ENCODE data around the gene ZNF655.

Gene ZNF655

DNA sequence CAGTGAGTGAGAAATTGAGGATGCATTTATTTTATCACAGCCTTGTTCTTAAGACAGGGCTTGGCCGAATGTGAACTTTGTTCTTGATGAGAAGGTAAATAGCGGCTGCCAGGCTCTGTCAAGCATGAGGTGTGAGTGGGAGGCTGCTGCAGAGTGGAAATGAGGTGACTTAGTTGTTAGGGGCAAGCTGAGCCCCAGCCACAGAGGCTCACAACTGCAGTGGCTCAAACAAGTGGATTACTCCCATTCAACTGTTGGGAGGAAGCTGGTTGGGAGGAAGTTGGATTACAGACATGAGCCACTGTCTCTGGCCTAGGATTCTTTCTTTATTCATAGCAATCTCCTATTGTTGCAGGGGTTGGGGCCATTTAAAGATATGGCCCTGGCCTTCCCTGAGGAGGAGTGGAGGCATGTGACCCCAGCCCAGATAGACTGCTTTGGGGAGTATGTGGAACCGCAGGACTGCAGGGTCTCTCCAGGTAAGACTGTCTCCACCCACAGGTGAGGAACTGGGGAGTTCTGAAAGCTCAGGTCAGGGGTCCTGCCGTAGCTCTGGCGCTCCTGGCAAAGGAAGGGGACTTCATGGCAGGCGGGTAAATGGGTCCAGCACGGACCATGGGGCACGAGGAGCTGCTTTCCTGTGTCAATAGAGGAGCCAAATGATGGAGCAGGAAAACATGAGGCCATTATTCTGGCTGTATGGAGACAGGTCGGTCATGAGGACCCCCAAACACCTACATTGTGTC is 65.4 kb downstream of the ZNF655 start:
- TF ChIP-seq, protein P1, sequence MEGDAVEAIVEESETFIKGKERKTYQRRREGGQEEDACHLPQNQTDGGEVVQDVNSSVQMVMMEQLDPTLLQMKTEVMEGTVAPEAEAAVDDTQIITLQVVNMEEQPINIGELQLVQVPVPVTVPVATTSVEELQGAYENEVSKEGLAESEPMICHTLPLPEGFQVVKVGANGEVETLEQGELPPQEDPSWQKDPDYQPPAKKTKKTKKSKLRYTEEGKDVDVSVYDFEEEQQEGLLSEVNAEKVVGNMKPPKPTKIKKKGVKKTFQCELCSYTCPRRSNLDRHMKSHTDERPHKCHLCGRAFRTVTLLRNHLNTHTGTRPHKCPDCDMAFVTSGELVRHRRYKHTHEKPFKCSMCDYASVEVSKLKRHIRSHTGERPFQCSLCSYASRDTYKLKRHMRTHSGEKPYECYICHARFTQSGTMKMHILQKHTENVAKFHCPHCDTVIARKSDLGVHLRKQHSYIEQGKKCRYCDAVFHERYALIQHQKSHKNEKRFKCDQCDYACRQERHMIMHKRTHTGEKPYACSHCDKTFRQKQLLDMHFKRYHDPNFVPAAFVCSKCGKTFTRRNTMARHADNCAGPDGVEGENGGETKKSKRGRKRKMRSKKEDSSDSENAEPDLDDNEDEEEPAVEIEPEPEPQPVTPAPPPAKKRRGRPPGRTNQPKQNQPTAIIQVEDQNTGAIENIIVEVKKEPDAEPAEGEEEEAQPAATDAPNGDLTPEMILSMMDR (IDR thresholded peaks at IDR 0.05; ENCODE audit: borderline replicate concordance, extremely low read depth, low read length, poor library complexity, severe bottlenecking) = no peak
- no peak for TF ChIP-seq EZH2 (IDR thresholded peaks at IDR 0.05; ENCODE audit: borderline replicate concordance, low read depth, low read length, severe bottlenecking)
- Histone ChIP-seq H3K79me2 (ENCODE audit: insufficient read depth, low read length) (peaks cover 60% of the 10 kb centered on the region), H3K27ac (ENCODE audit: low read length) (peak overlapping the region; percentile 99), H3K9me3 (ENCODE audit: insufficient read depth, low read length, severe bottlenecking) (no peaks in the 10 kb centered on the region), H3K4me3 (ENCODE audit: low read depth in 1 of 2, low read length in 2 of 2) (peak overlapping the region in 1 of 2 experiments; percentile 53; a peak in 2 of 4 replicates), H4K20me1 (ENCODE audit: insufficient read depth, low read length) (0 out of 2 replicates have a peak, but pooled peaks cover 2% of the 10 kb centered on the region), H3K36me3 (ENCODE audit: insufficient read depth, low read length) (peaks cover 97% of the 10 kb centered on the region), H3K9ac (ENCODE audit: low read depth, low read length) (peak overlapping the region; percentile 62), H3K27me3 (ENCODE audit: insufficient read depth, low read length, poor library complexity) (no peaks in the 10 kb centered on the region), H2AFZ (ENCODE audit: low read depth, low read length) (peak overlapping the region; percentile 9; the same call in 1 of the 2 replicates), H3K4me1 (ENCODE audit: insufficient read depth, low read length) (peaks cover 74% of the 10 kb centered on the region), H3K4me2 (ENCODE audit: insufficient read depth, low read length) (peak overlapping the region; percentile 63)
- peak; percentile 21 for ATAC-seq (ENCODE audit: insufficient read depth, low read depth)
- DNase-seq = no peak

DNA sequence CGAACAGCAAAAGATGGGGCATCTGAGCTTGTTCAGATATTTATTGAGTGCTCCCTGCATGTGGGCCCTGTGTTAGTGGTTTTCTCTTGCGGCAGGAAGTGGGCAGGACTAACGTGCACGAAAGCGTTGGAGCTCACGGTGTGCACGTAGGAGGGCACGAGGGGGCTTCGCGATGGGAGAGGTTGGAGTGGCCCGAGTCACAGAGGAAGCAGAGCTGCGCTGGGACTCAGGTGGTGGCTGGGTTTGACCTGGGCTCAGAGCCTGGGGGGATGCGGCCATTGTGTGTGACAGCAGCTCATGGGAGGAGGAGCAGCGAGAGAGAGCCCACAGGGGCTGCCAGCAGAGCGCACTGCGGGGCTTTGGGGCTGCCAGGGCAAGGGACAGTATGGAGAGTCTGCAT is 66.0 kb downstream of the ZNF655 start:
- no peaks in the 10 kb centered on the region for H3K9me3 ChIP-seq (ENCODE audit: insufficient read depth, low read length, severe bottlenecking)
- H3K4me2 ChIP-seq (ENCODE audit: insufficient read depth, low read length) = peak overlapping the region; percentile 63
- peaks cover 68% of the 10 kb centered on the region for H3K4me1 ChIP-seq (ENCODE audit: insufficient read depth, low read length)
- H3K9ac ChIP-seq (ENCODE audit: low read depth, low read length) = peak overlapping the region; percentile 62
- H2AFZ ChIP-seq (ENCODE audit: low read depth, low read length) = peak overlapping the region; percentile 9; the same call in 1 of the 2 replicates
- peaks cover 58% of the 10 kb centered on the region for H3K79me2 ChIP-seq (ENCODE audit: insufficient read depth, low read length)
- H3K4me3 ChIP-seq (ENCODE audit: low read depth in 1 of 2, low read length in 2 of 2) = peak overlapping the region in 1 of 2 experiments; percentile 53; a peak in 2 of 4 replicates
- peak; percentile 92 for DNase-seq
- H3K27ac ChIP-seq (ENCODE audit: low read length) = peak overlapping the region; percentile 99
- peaks cover 97% of the 10 kb centered on the region for H3K36me3 ChIP-seq (ENCODE audit: insufficient read depth, low read length)
- peak; percentile 98 for ATAC-seq (ENCODE audit: insufficient read depth, low read depth)
- TF ChIP-seq EZH2 (IDR thresholded peaks at IDR 0.05; ENCODE audit: borderline replicate concordance, low read depth, low read length, severe bottlenecking) = no peak
- TF ChIP-seq, protein P1 (IDR thresholded peaks at IDR 0.05; ENCODE audit: borderline replicate concordance, extremely low read depth, low read length, poor library complexity, severe bottlenecking) = peak; percentile 57
- H4K20me1 ChIP-seq (ENCODE audit: insufficient read depth, low read length) = peaks cover 1% of the 10 kb centered on the region; the same call in 1 of the 2 replicates
- H3K27me3 ChIP-seq (ENCODE audit: insufficient read depth, low read length, poor library complexity) = no peaks in the 10 kb centered on the region

DNA sequence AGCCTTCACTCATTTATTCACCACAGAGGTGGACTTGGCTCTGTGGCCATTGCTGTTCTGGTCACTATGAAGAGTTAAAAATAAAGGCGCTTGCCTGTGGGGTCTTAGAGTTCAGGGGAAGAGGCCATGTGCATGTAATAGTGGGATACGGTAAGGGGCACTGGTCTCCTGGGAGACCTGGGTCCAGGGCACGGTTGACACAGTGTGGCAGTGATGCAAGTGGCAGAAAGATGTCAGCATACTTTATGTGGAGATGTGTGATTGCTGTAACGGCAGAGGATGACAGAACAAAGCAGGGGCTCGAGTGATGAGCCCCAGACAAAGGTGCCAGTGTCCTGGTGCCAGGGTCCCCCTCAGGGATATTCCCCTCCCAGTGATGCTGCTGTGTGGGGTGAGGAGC is 66.9 kb downstream of the ZNF655 start:
- Histone ChIP-seq H3K9me3 (ENCODE audit: insufficient read depth, low read length, severe bottlenecking) (no peaks in the 10 kb centered on the region), H4K20me1 (ENCODE audit: insufficient read depth, low read length) (peaks cover 8% of the 10 kb centered on the region; the same call in 1 of the 2 replicates), H3K27ac (ENCODE audit: low read length) (peak overlapping the region; percentile 99), H3K4me1 (ENCODE audit: insufficient read depth, low read length) (peaks cover 60% of the 10 kb centered on the region), H3K9ac (ENCODE audit: low read depth, low read length) (peak overlapping the region; percentile 62), H3K27me3 (ENCODE audit: insufficient read depth, low read length, poor library complexity) (no peaks in the 10 kb centered on the region), H3K36me3 (ENCODE audit: insufficient read depth, low read length) (peaks cover 97% of the 10 kb centered on the region), H2AFZ (ENCODE audit: low read depth, low read length) (no peak overlapping the region), H3K4me3 (ENCODE audit: low read depth in 1 of 2, low read length in 2 of 2) (peak overlapping the region in 1 of 2 experiments; percentile 53; a peak in 2 of 4 replicates), H3K4me2 (ENCODE audit: insufficient read depth, low read length) (peak overlapping the region; percentile 63), H3K79me2 (ENCODE audit: insufficient read depth, low read length) (peaks cover 50% of the 10 kb centered on the region)
- ATAC-seq (ENCODE audit: insufficient read depth, low read depth) = no peak
- TF ChIP-seq, protein P1 (IDR thresholded peaks at IDR 0.05; ENCODE audit: borderline replicate concordance, extremely low read depth, low read length, poor library complexity, severe bottlenecking) = no peak
- TF ChIP-seq EZH2 (IDR thresholded peaks at IDR 0.05; ENCODE audit: borderline replicate concordance, low read depth, low read length, severe bottlenecking) = no peak
- DNase-seq = no peak

Data from DND-41 (cell line).